H9 (cell line): Measurements from ENCODE around the gene PSPN. TPM values are rescaled to one million over a fixed set of nuclear protein-coding genes. Genes with fewer than 3 reads are reported as not detected.

ENCODE experiments used
- DNase-seq: peaks from one replicate; pipeline ENCODE4 v3.0.0-alpha.2; 2017
- H2AFZ ChIP-seq: one replicate; pipeline ENCODE4 v1.6.1; 2013; ENCODE audit warnings: mild to moderate bottlenecking, low read length, control low read depth, moderate library complexity
- H2AK5ac ChIP-seq: 2 replicates; pipeline ENCODE4 v1.6.1; 2013; ENCODE audit warnings: low read length, control low read depth, mixed read lengths; ENCODE audit not compliant: insufficient read length
- H2BK120ac ChIP-seq: one replicate; pipeline ENCODE4 v1.6.1; 2013; ENCODE audit warnings: low read depth, mild to moderate bottlenecking, low read length, control low read depth, inconsistent platforms; ENCODE audit not compliant: poor library complexity, severe bottlenecking
- H2BK12ac ChIP-seq: 2 replicates; pipeline ENCODE4 v1.6.1; 2013; ENCODE audit warnings: low read length, control low read depth, mixed read lengths, low read depth; ENCODE audit not compliant: insufficient read length
- H2BK15ac ChIP-seq: 2 replicates; pipeline ENCODE4 v1.6.1; 2013; ENCODE audit warnings: low read depth, low read length, control low read depth
- H2BK20ac ChIP-seq: one replicate; pipeline ENCODE4 v1.6.1; 2013; ENCODE audit warnings: low read depth, mild to moderate bottlenecking, low read length, control low read depth, inconsistent platforms; ENCODE audit not compliant: poor library complexity, severe bottlenecking
- H2BK5ac ChIP-seq: 2 replicates; pipeline ENCODE4 v1.6.1; 2013; ENCODE audit warnings: low read length, control low read depth, mixed read lengths; ENCODE audit not compliant: insufficient read length
- H3K14ac ChIP-seq: 2 replicates; pipeline ENCODE4 v1.6.1; 2013; ENCODE audit warnings: low read length, control low read depth; ENCODE audit not compliant: insufficient read depth
- H3K18ac ChIP-seq: 2 replicates; pipeline ENCODE4 v1.6.1; 2013; ENCODE audit warnings: low read depth, mild to moderate bottlenecking, mixed read lengths, low read length, control low read depth; ENCODE audit not compliant: insufficient read length
- H3K23ac ChIP-seq: 2 replicates; pipeline ENCODE4 v1.6.1; 2013; ENCODE audit warnings: low read length, control low read depth, mixed read lengths, low read depth; ENCODE audit not compliant: insufficient read length
- H3K23me2 ChIP-seq: 2 replicates; pipeline ENCODE4 v1.6.1; 2013; ENCODE audit warnings: low read depth, mild to moderate bottlenecking, mixed read lengths, low read length, control low read depth; ENCODE audit not compliant: insufficient read length, poor library complexity, severe bottlenecking
- H3K27ac ChIP-seq: 2 replicates; pipeline ENCODE4 v1.5.1; 2013; ENCODE audit warnings: low read length, control low read depth, mixed read lengths, low read depth; ENCODE audit not compliant: insufficient read length
- H3K27me3 ChIP-seq: 2 replicates; pipeline ENCODE4 v1.6.1; 2013; ENCODE audit warnings: low read length, control low read depth, inconsistent platforms; ENCODE audit not compliant: insufficient read depth
- H3K4ac ChIP-seq: 2 replicates; pipeline ENCODE4 v1.6.1; 2013; ENCODE audit warnings: low read depth, mild to moderate bottlenecking, control low read depth, inconsistent platforms, low read length, moderate library complexity
- H3K4me1 ChIP-seq: 2 replicates; pipeline ENCODE4 v1.6.1; 2013; ENCODE audit warnings: low read length, control low read depth, inconsistent platforms; ENCODE audit not compliant: insufficient read depth
- H3K4me2 ChIP-seq: 2 replicates; pipeline ENCODE4 v1.6.1; 2013; ENCODE audit warnings: low read length, control low read depth, mixed read lengths; ENCODE audit not compliant: insufficient read length, insufficient read depth
- H3K56ac ChIP-seq: 2 replicates; pipeline ENCODE4 v1.6.1; 2013; ENCODE audit warnings: low read depth, mild to moderate bottlenecking, mixed read lengths, low read length, control low read depth; ENCODE audit not compliant: insufficient read length
- H3K79me1 ChIP-seq: 2 replicates; pipeline ENCODE4 v1.6.1; 2013; ENCODE audit warnings: low read depth, mild to moderate bottlenecking, moderate library complexity, low read length, control low read depth, inconsistent platforms; ENCODE audit not compliant: insufficient read depth, poor library complexity, severe bottlenecking
- H3K79me2 ChIP-seq: 2 replicates; pipeline ENCODE4 v1.6.1; 2013; ENCODE audit warnings: low read length, control low read depth, inconsistent platforms; ENCODE audit not compliant: insufficient read depth
- H3K9ac ChIP-seq: 2 replicates; pipeline ENCODE4 v1.6.1; 2013; ENCODE audit warnings: low read length, control low read depth, mixed read lengths; ENCODE audit not compliant: insufficient read length; ENCODE audit errors: extremely low read depth
- H3K9me3 ChIP-seq: one replicate; pipeline ENCODE4 v1.6.1; 2013; ENCODE audit warnings: low read depth, low read length, inconsistent platforms; ENCODE audit not compliant: control insufficient read depth
- H3T11ph ChIP-seq: one replicate; pipeline ENCODE4 v1.6.1; 2013; ENCODE audit warnings: mild to moderate bottlenecking, low read length, control low read depth, inconsistent platforms
- H4K20me1 ChIP-seq: one replicate; pipeline ENCODE4 v1.6.1; 2013; ENCODE audit not compliant: control insufficient read depth, insufficient read length, insufficient read depth
- H4K5ac ChIP-seq: 2 replicates; pipeline ENCODE4 v1.6.1; 2013; ENCODE audit warnings: low read depth, mild to moderate bottlenecking, mixed read lengths, low read length, control low read depth; ENCODE audit not compliant: insufficient read length
- H4K8ac ChIP-seq: replicated peaks from 2 replicates; pipeline ENCODE4 v1.6.1; 2013; ENCODE audit warnings: low read length, control low read depth, mixed read lengths, low read depth; ENCODE audit not compliant: insufficient read length
- H4K91ac ChIP-seq: 2 replicates; pipeline ENCODE4 v1.6.1; 2013; ENCODE audit warnings: low read depth, mild to moderate bottlenecking, moderate library complexity, mixed read lengths, low read length, control low read depth; ENCODE audit not compliant: insufficient read length
- H3K27ac Mint-ChIP-seq, 3 experiments: 2 replicates in 2 of 3; 3 replicates in 1 of 3; pipeline ENCODE4 v1.8.0; 2020 to 2021; ENCODE audit warnings: mixed read lengths in 3 of 3, mild to moderate bottlenecking in 1 of 3, moderate library complexity in 1 of 3
- H3K27me3 Mint-ChIP-seq: 2 replicates; pipeline ENCODE4 v1.8.0; 2021; ENCODE audit warnings: low read depth, mild to moderate bottlenecking, moderate library complexity, mixed read lengths
- H3K36me3 Mint-ChIP-seq, 3 experiments: 2 replicates in 2 of 3; 3 replicates in 1 of 3; pipeline ENCODE4 v1.8.0; 2020 to 2021; ENCODE audit warnings: low read depth in 3 of 3, mixed read lengths in 3 of 3; ENCODE audit not compliant: insufficient read depth in 1 of 3
- H3K4me1 Mint-ChIP-seq, 2 experiments: 2 replicates each; pipeline ENCODE4 v1.8.0; 2020; ENCODE audit warnings: mixed read lengths in 2 of 2
- H3K4me3 Mint-ChIP-seq, 2 experiments: 2 replicates in 1 of 2; 3 replicates in 1 of 2; pipeline ENCODE4 v1.8.0; 2020 to 2021; ENCODE audit warnings: mild to moderate bottlenecking in 2 of 2, mixed read lengths in 2 of 2, moderate library complexity in 1 of 2
- H3K9me3 Mint-ChIP-seq, 2 experiments: 2 replicates in 1 of 2; 3 replicates in 1 of 2; pipeline ENCODE4 v1.8.0; 2020; ENCODE audit warnings: mild to moderate bottlenecking in 2 of 2, mixed read lengths in 2 of 2, moderate library complexity in 1 of 2
- WGBS: extraction: QIAGEN DNeasy Blood & Tissue Kit; methylation state at CpG from one replicate; pipeline ENCODE4 v1.1.7; 2013; ENCODE audit warnings: missing lambda C conversion rate, low lambda C conversion rate, mixed read lengths; ENCODE audit not compliant: insufficient read length; ENCODE audit errors: extremely low coverage; 5-methylcytosine and 5-hydroxymethylcytosine counted together
- total RNA-seq: library from RNA; stranded (reverse); gene quantifications from 2 replicates; pipeline ENCODE4 v1.2.1, GENCODE V29; 2021
- TF ChIP-seq, protein P1 (sequence below): fragments of 200-600 bp; sonication (generic); conservative IDR thresholded peaks from 3 replicates; pipeline ENCODE4 v1.8.0; 2021; ENCODE audit warnings: antibody characterized with exemption, mild to moderate bottlenecking

The PSPN gene
- total RNA-seq, 1 experiment from 2014 or later = 2.1 TPM

DNA sequence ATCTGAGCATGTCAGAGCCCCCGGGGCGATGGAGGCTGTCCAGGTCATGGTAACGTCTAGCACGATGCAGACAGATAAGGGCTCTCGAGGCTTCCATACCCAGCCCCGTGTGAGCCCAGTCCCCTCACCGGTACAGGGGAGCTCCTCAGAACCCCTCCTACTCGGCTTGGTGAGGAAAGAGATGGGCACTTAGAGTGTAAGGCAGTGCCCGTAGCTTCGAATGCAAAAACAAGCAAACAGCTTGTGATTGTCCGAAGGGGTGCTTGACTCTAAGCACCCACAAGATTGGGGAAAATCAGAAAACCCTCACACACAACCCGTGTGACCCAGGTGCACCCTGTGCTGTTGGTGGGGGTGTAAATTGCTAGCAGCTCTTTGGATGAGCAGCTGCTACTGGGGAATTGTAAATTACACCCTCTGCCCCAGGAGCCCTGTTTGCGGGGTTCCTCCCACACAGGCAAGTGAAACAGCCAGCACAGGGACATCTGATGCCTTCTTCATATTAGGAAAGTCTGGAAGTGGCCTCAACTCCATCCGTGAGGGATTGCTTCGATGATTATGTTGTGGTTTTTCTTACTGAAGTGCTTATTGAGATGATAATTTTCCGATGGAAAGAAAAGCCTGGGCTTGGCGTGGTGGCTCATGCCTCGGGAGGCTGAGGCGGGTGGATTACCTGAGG is 918 bp upstream of the PSPN start:
- no CpG with 5 or more reads among the region's 19 CpGs for WGBS
- no peak overlapping the region for H3K4me2 ChIP-seq
- H3K4me1 ChIP-seq = no peaks in the 10 kb centered on the region
- TF ChIP-seq, protein P1, sequence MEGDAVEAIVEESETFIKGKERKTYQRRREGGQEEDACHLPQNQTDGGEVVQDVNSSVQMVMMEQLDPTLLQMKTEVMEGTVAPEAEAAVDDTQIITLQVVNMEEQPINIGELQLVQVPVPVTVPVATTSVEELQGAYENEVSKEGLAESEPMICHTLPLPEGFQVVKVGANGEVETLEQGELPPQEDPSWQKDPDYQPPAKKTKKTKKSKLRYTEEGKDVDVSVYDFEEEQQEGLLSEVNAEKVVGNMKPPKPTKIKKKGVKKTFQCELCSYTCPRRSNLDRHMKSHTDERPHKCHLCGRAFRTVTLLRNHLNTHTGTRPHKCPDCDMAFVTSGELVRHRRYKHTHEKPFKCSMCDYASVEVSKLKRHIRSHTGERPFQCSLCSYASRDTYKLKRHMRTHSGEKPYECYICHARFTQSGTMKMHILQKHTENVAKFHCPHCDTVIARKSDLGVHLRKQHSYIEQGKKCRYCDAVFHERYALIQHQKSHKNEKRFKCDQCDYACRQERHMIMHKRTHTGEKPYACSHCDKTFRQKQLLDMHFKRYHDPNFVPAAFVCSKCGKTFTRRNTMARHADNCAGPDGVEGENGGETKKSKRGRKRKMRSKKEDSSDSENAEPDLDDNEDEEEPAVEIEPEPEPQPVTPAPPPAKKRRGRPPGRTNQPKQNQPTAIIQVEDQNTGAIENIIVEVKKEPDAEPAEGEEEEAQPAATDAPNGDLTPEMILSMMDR = no peak
- H3K4me1 Mint-ChIP-seq = peaks cover 9 to 24% of the 10 kb centered on the region in 2 experiments
- H3K79me2 ChIP-seq = no peaks in the 10 kb centered on the region
- no peak for DNase-seq
- no peak overlapping the region for H3T11ph ChIP-seq
- H2BK5ac ChIP-seq = no peak overlapping the region
- no peaks in the 10 kb centered on the region for H3K9me3 ChIP-seq
- no peak overlapping the region for H3K18ac ChIP-seq
- H3K27me3 Mint-ChIP-seq = no peaks in the 10 kb centered on the region
- no peak overlapping the region for H2BK12ac ChIP-seq
- H2AFZ ChIP-seq = no peak overlapping the region
- H3K56ac ChIP-seq = no peak overlapping the region
- H2BK20ac ChIP-seq = no peak overlapping the region
- no peak overlapping the region for H2AK5ac ChIP-seq
- H3K4me3 Mint-ChIP-seq = no peak overlapping the region
- H2BK120ac ChIP-seq = no peak overlapping the region
- no peaks in the 10 kb centered on the region for H4K20me1 ChIP-seq
- H4K5ac ChIP-seq = no peak overlapping the region
- H3K4ac ChIP-seq = no peak overlapping the region
- no peaks in the 10 kb centered on the region for H3K27me3 ChIP-seq
- H3K9me3 Mint-ChIP-seq = peaks cover 4% of the 10 kb centered on the region in 2 experiments; a peak in 4 of 5 replicates
- no peak overlapping the region for H2BK15ac ChIP-seq
- peak overlapping the region in 2 of 3 experiments; percentile 89 to 91; a peak in 5 of 7 replicates for H3K27ac Mint-ChIP-seq
- no peaks in the 10 kb centered on the region for H3K23me2 ChIP-seq
- no peaks in the 10 kb centered on the region for H3K79me1 ChIP-seq
- H4K8ac ChIP-seq = no peak overlapping the region
- H3K36me3 Mint-ChIP-seq = peaks cover 26 to 32% (median 32%) of the 10 kb centered on the region in 3 experiments
- H4K91ac ChIP-seq = no peak overlapping the region
- H3K9ac ChIP-seq = no peak overlapping the region
- H3K27ac ChIP-seq = no peak overlapping the region
- H3K23ac ChIP-seq = no peak overlapping the region
- H3K14ac ChIP-seq = no peak overlapping the region
